Esophagus (tissue), 2 donors: ENCODE measurements around the gene GABRG3. TPM values are rescaled to one million over a fixed set of nuclear protein-coding genes. Genes with fewer than 3 reads are reported as not detected.

Source experiments
- H3K27ac ChIP-seq, 2 donors: one replicate each; pipeline ENCODE4 v1.5.1; 2013; ENCODE audit warnings: low read depth in 2 of 2, mild to moderate bottlenecking in 2 of 2, inconsistent platforms in 1 of 2, low read length in 1 of 2, moderate library complexity in 1 of 2
- H3K27me3 ChIP-seq, 2 donors: one replicate each; pipeline ENCODE4 v1.6.1; 2013; ENCODE audit warnings: low read length in 2 of 2, control low read depth in 1 of 2, mild to moderate bottlenecking in 1 of 2; ENCODE audit not compliant: insufficient read depth in 2 of 2, control insufficient read depth in 1 of 2
- H3K36me3 ChIP-seq, 2 donors: one replicate each; pipeline ENCODE4 v1.6.1; 2013; ENCODE audit warnings: low read length in 1 of 2; ENCODE audit not compliant: control insufficient read depth in 2 of 2, insufficient read depth in 2 of 2
- H3K4me1 ChIP-seq, 2 donors: one replicate each; pipeline ENCODE4 v1.6.1; 2013; ENCODE audit warnings: low read length in 1 of 2; ENCODE audit not compliant: control insufficient read depth in 2 of 2, insufficient read depth in 2 of 2
- H3K4me3 ChIP-seq, 2 donors: one replicate each; pipeline ENCODE4 v1.5.1; 2013; ENCODE audit warnings: low read length in 2 of 2, mild to moderate bottlenecking in 2 of 2, low read depth in 1 of 2, moderate library complexity in 1 of 2
- H3K9me3 ChIP-seq, 2 donors: one replicate each; pipeline ENCODE4 v1.6.1; 2013; ENCODE audit warnings: mild to moderate bottlenecking in 2 of 2, low read depth in 1 of 2, low read length in 1 of 2, moderate library complexity in 1 of 2; ENCODE audit not compliant: control insufficient read depth in 2 of 2, insufficient read depth in 1 of 2
- WGBS, 2 donors: extraction: QIAGEN DNeasy Blood & Tissue Kit; methylation state at CpG; one replicate each; pipeline ENCODE4 v1.1.7; 2013; 5-methylcytosine and 5-hydroxymethylcytosine counted together
- polyA plus RNA-seq, 2 donors: library from polyadenylated mRNA; stranded (reverse); fragments of 200-250 nt; gene quantifications; one replicate each; pipeline ENCODE4 v1.2.3, GENCODE V29; 2013
- donor health status: healthy with polysubstance abuse.
- donor health status: Bipolar disorder and iron deficiency.

The GABRG3 gene
- polyA plus RNA-seq, 2 donors, result not detected

- 46 to 55% methylated on average over 4 of the region's 4 CpGs for WGBS, 2 donors
- no peak overlapping the region for H3K27ac ChIP-seq
- no peaks in the 10 kb centered on the region for H3K27me3 ChIP-seq
These were observed 79.2 kb downstream of the GABRG3 start for GRCh38 chr15:27050163-27050562.

GRCh38 chr15:27054426-27054825 lies 83.4 kb downstream of the GABRG3 start:
- WGBS, 2 donors, result 66 to 68% methylated on average over 10 of the region's 10 CpGs
- peaks cover 0 to 4% of the 10 kb centered on the region in 2 donors for H3K9me3 ChIP-seq
- H3K36me3 ChIP-seq, result no peaks in the 10 kb centered on the region
- no peaks in the 10 kb centered on the region for H3K4me1 ChIP-seq
- no peak overlapping the region for H3K27ac ChIP-seq
- no peaks in the 10 kb centered on the region for H3K27me3 ChIP-seq
- no peak overlapping the region for H3K4me3 ChIP-seq

More at GRCh38 chr15:27050163-27050562, 79.2 kb downstream of the GABRG3 start:
- no peaks in the 10 kb centered on the region for H3K4me1 ChIP-seq
- peaks cover 0 to 4% of the 10 kb centered on the region in 2 donors for H3K9me3 ChIP-seq
- H3K4me3 ChIP-seq, result no peak overlapping the region
- H3K36me3 ChIP-seq, result no peaks in the 10 kb centered on the region

- WGBS, 2 donors, result 81 to 82% methylated on average over 14 of the region's 14 CpGs
- no peaks in the 10 kb centered on the region for H3K27me3 ChIP-seq
- H3K36me3 ChIP-seq, result no peaks in the 10 kb centered on the region
- no peaks in the 10 kb centered on the region for H3K9me3 ChIP-seq
- no peak overlapping the region for H3K27ac ChIP-seq
- H3K4me3 ChIP-seq, result no peak overlapping the region
- H3K4me1 ChIP-seq, result no peaks in the 10 kb centered on the region
These were observed 87.1 kb downstream of the GABRG3 start for GRCh38 chr15:27057904-27058645.

DNA sequence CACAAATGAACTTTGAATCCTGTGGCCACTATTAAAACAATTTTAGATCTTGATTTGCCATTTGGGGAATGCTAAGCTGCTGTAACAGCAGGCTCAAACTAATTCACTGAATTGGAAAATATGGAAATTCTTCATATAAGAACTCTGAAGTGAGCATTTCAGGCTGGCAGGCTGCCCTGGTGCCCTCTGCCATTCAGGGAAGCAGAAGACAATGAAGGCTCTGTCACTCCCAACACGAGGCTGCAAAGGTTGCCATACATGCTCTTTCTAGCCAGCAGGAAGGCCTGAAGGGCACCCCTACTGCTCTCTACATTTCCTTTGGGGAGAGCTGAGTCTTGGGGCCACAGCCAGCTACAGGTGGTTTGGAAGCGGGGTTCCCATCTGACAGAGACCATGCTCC lies 88.0 kb downstream of the GABRG3 start:
- Histone ChIP-seq H3K27ac (no peak overlapping the region), H3K4me3 (no peak overlapping the region), H3K27me3 (no peaks in the 10 kb centered on the region), H3K9me3 (no peaks in the 10 kb centered on the region), H3K36me3 (no peaks in the 10 kb centered on the region), H3K4me1 (no peaks in the 10 kb centered on the region)
- 52 to 61% methylated on average over 2 of the region's 2 CpGs for WGBS, 2 donors

DNA sequence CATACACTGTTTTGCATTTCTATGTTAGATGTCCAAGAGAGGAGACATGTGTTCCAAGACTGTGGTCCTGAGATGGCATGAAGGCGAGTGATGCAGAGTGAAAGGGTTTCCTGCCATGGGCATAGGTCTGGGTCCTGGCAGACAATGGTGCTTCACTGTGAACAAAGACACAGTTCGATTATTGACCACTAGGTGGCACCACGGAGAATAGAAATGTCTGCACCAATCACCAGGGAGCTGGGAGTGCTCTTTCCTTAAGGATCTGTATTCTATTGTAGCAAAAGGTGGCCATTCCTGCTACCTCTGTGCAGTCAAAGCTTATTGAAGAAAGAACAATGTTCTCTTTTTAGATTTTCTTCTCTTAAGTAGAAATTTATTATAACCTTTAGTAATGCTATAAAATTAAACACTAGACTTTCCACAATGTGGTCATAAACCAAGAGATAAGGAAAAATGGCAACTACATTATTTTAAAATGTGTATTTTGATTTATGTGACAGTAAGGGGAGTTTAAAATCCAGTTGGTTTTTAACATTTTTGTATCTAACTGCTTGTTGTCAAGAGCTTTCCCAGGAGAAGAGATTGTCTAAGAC lies 88.7 kb downstream of the GABRG3 start:
- Histone ChIP-seq H3K9me3 (no peaks in the 10 kb centered on the region), H3K27ac (no peak overlapping the region), H3K4me3 (no peak overlapping the region), H3K36me3 (no peaks in the 10 kb centered on the region), H3K27me3 (no peaks in the 10 kb centered on the region), H3K4me1 (no peaks in the 10 kb centered on the region)
- WGBS, 2 donors, result 13 to 18% methylated on average over 3 of the region's 3 CpGs

- Histone ChIP-seq H3K27me3 (no peaks in the 10 kb centered on the region), H3K36me3 (no peaks in the 10 kb centered on the region), H3K4me3 (no peak overlapping the region), H3K4me1 (no peaks in the 10 kb centered on the region), H3K9me3 (no peaks in the 10 kb centered on the region), H3K27ac (no peak overlapping the region)
- 60 to 69% methylated on average over 6 of the region's 6 CpGs for WGBS, 2 donors
These were observed 90.8 kb downstream of the GABRG3 start for GRCh38 chr15:27061739-27062138.

- Histone ChIP-seq H3K36me3 (no peaks in the 10 kb centered on the region), H3K27ac (no peak overlapping the region), H3K4me3 (no peak overlapping the region), H3K4me1 (no peaks in the 10 kb centered on the region), H3K9me3 (peaks cover under 1 to 8% of the 10 kb centered on the region in 2 donors), H3K27me3 (no peaks in the 10 kb centered on the region)
- WGBS, 2 donors, result 70 to 76% methylated on average over 9 of the region's 9 CpGs
These were observed 92.0 kb downstream of the GABRG3 start for GRCh38 chr15:27062951-27063350.

- H3K9me3 ChIP-seq, result peaks cover 6 to 11% of the 10 kb centered on the region in 2 donors
- H3K4me1 ChIP-seq, result no peaks in the 10 kb centered on the region
- H3K27me3 ChIP-seq, result no peaks in the 10 kb centered on the region
- no peak overlapping the region for H3K27ac ChIP-seq
- 90 to 91% methylated on average over 12 of the region's 12 CpGs for WGBS, 2 donors
- H3K36me3 ChIP-seq, result no peaks in the 10 kb centered on the region
- H3K4me3 ChIP-seq, result no peak overlapping the region
These were observed 93.1 kb downstream of the GABRG3 start for GRCh38 chr15:27064080-27064479.

DNA sequence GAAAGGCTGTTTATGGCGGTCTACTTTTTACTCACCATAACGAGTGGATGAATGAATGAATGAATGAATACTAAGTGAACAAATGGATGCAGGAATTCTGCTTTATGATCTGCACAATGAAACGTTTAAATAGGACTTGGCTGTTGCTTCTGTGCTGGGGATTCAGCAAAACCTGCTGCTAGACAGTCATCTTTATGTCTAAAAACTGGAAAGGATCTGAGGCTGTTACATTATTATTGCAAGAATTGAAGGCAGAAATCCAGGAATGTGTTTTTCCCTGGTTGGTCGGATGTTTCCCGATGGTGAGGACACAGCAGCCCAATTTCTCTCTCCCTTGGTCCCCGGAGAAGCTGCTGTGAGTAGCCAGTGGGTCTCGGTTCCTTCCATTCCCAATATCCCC lies 94.2 kb downstream of the GABRG3 start:
- H3K9me3 ChIP-seq, result peaks cover 7 to 11% of the 10 kb centered on the region in 2 donors
- WGBS, 2 donors, result 78 to 79% methylated on average over 7 of the region's 7 CpGs
- H3K36me3 ChIP-seq, result no peaks in the 10 kb centered on the region
- H3K27ac ChIP-seq, result no peak overlapping the region
- H3K4me3 ChIP-seq, result no peak overlapping the region
- no peaks in the 10 kb centered on the region for H3K4me1 ChIP-seq
- H3K27me3 ChIP-seq, result no peaks in the 10 kb centered on the region

- 73 to 80% methylated on average over 4 of the region's 4 CpGs for whole genome bisulfite sequencing, 2 donors
- Histone ChIP-seq H3K9me3 (peaks cover 10 to 11% of the 10 kb centered on the region in 2 donors), H3K27ac (no peak overlapping the region), H3K36me3 (no peaks in the 10 kb centered on the region), H3K27me3 (no peaks in the 10 kb centered on the region), H3K4me3 (no peak overlapping the region), H3K4me1 (no peaks in the 10 kb centered on the region)
These were observed 94.8 kb downstream of the GABRG3 start for GRCh38 chr15:27065785-27066184.
